HG02642 (cell line): ENCODE measurements around the gene STAP1.

Experiments used
- ATAC-seq: cut with Tn5 transposase; IDR thresholded peaks from one replicate; pipeline ENCODE4 v1.9.1; 2021; ENCODE audit warnings: mild to moderate bottlenecking; ENCODE audit not compliant: unreplicated experiment, poor library complexity

STAP1 gene

GRCh38 chr4:67554096-67554495, 4.4 kb upstream of the STAP1 start:
- no peak for ATAC-seq

- no peak for ATAC-seq
Measured at GRCh38 chr4:67555447-67555846, 3.1 kb upstream of the STAP1 start.

- ATAC-seq, result no peak
Measured at GRCh38 chr4:67556436-67556835, 2.1 kb upstream of the STAP1 start.

GRCh38 chr4:67565284-67565683, 6.8 kb downstream of the STAP1 start:
- no peak for ATAC-seq

GRCh38 chr4:67566335-67566734, 7.8 kb downstream of the STAP1 start:
- no peak for ATAC-seq

GRCh38 chr4:67568820-67569219, 10.3 kb downstream of the STAP1 start:
- ATAC-seq, result no peak

- no peak for ATAC-seq
Measured at GRCh38 chr4:67570537-67570936, 12.0 kb downstream of the STAP1 start.

- ATAC-seq, result no peak
Measured at GRCh38 chr4:67571975-67572374, 13.4 kb downstream of the STAP1 start.

GRCh38 chr4:67573193-67573592, 14.7 kb downstream of the STAP1 start:
- ATAC-seq, result no peak

GRCh38 chr4:67575232-67576058, 16.9 kb downstream of the STAP1 start:
- ATAC-seq, result peak; percentile 93

- no peak for ATAC-seq
Measured at GRCh38 chr4:67576059-67576466, 17.5 kb downstream of the STAP1 start.

- peak; percentile 38 for ATAC-seq
Measured at GRCh38 chr4:67576538-67576937, 18.0 kb downstream of the STAP1 start.

- ATAC-seq, result peak; percentile 34
Measured at GRCh38 chr4:67580577-67580976, 22.1 kb downstream of the STAP1 start.

- peak; percentile 53 for ATAC-seq
Measured at GRCh38 chr4:67581208-67581857, 22.8 kb downstream of the STAP1 start.

- ATAC-seq, result no peak
Measured at GRCh38 chr4:67581913-67582312, 23.4 kb downstream of the STAP1 start.

- ATAC-seq, result no peak
Measured at GRCh38 chr4:67584496-67584895, 26.0 kb downstream of the STAP1 start.

- no peak for ATAC-seq
Measured at GRCh38 chr4:67587156-67587555, 28.6 kb downstream of the STAP1 start.

- ATAC-seq, result no peak
Measured at GRCh38 chr4:67593741-67594175, 35.2 kb downstream of the STAP1 start.

GRCh38 chr4:67603310-67604028, 44.9 kb downstream of the STAP1 start:
- no peak for ATAC-seq

GRCh38 chr4:67604029-67604381, 45.5 kb downstream of the STAP1 start:
- ATAC-seq, result no peak

GRCh38 chr4:67604749-67605148, 46.2 kb downstream of the STAP1 start:
- no peak for ATAC-seq
